HG03354 (cell line): Measurements from ENCODE around the gene IPO11.
"Not testable (repeated sequence)": the region's sequence is repeated elsewhere in the genome, so short reads cannot be mapped to it uniquely, and the experiment has no call there.

Experiments used
- ATAC-seq: cut with Tn5 transposase; IDR thresholded peaks from one replicate; pipeline ENCODE4 v1.9.1; 2021; ENCODE audit warnings: mild to moderate bottlenecking; ENCODE audit not compliant: unreplicated experiment, poor library complexity, severe bottlenecking

Gene IPO11

GRCh38 chr5:62506659-62507460, 94.3 kb downstream of the IPO11 start:
- peak; percentile 65 for ATAC-seq

- not testable (repeated sequence) for ATAC-seq
Observed at GRCh38 chr5:62508760-62509159, 96.2 kb downstream of the IPO11 start.

- ATAC-seq, result no peak
Observed at GRCh38 chr5:62509806-62510205, 97.2 kb downstream of the IPO11 start.

DNA sequence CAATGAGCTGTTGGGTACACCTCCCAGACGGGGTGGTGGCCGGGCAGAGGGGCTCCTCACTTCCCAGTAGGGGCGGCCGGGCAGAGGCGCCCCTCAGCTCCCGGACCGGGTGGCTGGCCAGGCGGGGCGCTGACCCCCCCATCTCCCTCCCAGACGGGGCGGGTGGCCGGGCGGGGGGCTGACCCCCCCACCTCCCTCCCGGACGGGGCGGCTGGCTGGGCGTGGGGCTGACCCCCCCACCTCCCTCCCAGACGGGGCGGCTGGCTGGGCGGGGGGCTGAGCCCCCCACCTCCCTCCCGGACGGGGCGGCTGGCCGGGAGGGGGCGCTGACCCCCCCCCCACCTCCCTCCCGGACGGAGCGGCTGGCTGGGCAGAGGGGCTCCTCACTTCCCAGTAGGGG, 100.5 kb downstream of the IPO11 start:
- not testable (repeated sequence) for ATAC-seq

DNA sequence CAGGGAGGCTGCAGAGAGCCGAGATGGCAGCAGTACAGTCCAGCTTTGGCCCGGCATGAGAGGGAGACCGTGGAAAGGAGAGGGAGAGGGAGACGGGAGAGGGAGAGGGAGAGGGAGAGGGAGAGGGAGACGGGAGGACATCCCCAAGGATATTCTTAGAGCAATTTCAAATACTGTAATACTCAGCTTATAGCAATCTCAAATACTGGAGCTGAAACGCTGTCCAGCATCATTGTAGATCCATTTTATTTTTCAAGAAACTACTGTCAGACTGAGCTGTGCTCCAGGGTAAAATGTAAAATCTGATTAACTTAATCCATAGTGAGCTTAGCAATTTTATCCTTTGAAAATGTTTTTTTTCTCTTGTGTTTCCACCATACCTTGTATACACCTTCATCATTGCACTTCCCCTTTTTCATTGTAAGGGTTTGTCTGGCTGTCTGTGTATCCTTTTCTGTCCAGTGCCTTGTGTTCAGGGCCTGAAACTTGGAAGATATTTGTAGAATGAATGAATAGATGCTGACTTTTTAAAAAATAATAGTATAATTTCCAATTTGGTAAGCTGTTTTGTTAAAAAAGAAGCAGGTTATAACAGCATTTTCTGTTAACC, 102.1 kb downstream of the IPO11 start:
- ATAC-seq, result no peak

DNA sequence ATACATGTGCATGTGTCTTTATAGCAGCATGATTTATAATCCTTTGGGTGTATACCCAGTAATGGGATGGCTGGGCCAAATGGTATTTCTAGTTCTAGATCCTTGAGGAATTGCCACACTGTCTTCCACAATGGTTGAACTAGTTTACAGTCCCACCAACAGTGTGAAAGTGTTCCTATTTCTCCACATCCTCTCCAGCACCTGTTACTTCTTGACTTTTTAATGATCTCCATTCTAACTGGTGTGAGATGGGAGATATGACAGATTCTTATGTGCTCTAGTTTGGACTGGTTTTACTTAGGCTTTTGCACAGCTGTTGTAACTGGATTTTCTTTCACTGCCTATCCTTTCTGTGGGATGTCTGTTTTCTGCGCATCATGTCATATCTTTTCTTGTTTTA, 108.2 kb downstream of the IPO11 start:
- ATAC-seq, result not testable (repeated sequence)

DNA sequence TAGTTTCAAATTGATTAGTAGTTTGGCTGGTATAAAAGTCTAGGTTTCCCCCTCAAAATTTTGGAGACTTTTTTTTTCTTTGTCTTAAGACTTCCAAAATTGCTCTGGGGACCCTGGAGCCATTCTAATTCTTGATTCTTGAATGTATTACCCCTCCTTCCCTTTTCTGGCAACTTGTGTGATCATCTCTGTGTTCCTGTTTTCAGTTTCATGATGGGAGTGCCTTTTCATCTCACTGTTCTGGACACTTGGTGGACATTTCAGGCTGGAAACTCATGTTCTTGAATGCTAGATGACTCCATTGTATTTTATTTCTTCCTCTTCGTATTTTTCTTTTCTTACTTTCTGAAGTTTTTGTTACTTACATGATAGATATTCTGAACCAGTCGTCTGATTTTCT, 108.8 kb downstream of the IPO11 start:
- no peak for ATAC-seq

DNA sequence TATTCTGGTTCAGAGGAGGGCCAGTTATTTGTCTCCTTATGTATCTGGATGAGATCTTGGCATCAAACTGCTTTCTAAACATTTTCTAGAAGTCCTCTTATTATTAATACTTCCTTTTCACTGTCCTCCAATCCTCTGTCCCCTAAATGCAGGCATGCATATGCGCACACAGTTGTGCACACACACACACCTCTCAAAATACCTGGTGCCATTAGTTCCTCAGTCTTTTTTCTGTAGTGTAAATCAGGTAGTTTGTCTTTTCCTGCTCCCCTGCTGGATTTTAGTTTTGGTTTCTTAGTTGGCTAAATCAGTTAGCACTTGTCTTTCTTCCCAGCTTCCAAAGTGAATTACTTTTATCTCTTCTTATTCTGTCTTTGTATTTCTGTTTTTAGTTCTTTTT, 110.2 kb downstream of the IPO11 start:
- no peak for ATAC-seq

- ATAC-seq, result no peak
Observed at GRCh38 chr5:62533597-62533996, 121.0 kb downstream of the IPO11 start.

DNA sequence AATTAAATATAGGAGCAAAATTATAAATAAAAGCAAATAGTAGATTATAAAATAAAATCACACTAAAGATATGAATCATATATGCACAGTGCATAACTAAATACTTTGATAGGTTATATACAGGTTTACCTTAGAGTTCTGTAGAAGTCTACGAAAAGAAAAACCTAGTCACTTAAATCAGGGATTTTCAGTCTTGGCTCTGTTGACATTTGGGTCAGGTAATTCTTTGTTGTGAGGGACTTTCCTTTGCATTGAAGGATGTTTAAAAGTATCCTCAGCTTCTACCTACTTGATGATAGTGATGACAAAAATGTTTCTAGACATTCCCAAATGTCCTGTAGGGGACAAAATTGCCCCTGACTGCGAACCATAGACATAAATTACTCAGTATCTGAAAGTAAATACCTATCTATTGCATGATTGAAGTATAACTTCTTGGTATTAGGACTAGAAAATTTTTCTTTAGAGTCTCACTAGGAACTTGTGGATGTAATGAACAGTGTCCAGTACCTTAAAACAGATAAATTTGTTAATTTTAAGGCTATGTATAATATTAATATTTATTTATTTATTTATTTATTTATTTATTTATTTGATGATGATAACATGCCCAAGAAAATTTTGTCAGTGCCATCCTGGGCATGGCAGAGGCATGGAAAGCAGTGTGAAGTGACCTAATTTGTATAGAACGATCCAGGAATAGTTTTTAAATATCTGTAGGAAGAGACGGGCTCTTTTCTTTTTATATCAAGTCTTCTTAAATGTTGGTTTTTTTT, 122.1 kb downstream of the IPO11 start:
- no peak for ATAC-seq

GRCh38 chr5:62536232-62536631, 123.7 kb downstream of the IPO11 start:
- no peak for ATAC-seq

GRCh38 chr5:62536783-62537182, 124.2 kb downstream of the IPO11 start:
- no peak for ATAC-seq

DNA sequence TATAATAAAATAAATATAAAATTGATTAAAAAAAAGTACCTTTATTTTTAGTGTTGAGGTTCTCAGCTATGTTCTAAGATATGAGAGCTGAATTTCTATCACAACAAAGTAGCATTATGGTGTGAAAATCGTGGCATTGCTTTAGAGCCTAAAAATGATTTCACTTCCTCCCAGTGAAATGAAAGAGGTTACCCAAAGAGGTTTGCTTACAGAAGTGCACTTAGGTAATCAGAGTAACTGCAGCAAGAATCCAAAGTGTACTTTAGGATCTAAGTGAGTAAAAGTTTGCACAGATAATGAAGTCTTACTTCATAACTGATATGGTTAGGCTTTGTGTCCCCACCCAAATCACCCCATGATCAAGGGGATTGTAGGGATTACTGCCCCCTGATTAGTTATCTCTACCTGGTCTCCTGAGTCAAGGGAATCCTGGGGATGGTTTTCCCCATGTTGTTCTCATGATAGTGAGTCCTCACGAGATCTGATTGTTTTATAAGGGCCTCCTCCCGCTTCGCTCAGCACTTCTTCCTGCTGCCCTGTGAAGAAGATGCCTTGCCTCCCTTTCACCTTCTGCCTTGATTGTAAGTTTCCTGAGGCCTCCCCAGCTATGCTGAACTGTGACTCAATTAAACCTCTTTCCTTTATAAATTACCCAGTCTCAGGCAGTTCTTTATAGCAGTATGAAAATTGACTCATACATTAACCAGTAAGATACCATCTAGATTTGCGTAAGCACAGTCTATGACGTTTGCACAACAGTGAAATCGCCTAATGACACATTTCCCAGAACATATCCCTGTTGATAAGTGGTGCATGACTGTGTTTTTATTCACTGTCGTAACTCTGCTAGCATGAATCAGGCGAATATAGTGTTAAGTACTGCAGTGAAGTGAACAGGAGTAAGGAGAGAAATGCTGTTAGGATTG, 125.7 kb downstream of the IPO11 start:
- ATAC-seq, result peak; percentile 49

DNA sequence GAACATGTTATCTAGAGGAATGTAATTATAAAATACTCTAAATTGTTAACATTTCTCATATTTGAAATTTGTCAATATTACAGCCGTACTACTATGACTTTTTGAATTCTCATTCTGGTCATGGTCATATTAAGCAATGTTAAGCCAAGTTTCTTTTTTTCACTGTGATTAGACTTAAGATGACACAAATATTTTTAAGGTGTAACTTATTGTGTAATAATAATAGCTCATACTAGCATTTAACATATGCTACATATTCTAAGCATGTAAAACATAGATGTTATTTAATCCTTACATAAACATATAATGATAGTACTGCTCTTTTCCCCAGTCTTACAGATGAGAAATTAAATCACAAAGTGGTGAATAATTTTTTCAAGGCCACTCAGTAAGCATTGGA, 130.2 kb downstream of the IPO11 start:
- no peak for ATAC-seq

DNA sequence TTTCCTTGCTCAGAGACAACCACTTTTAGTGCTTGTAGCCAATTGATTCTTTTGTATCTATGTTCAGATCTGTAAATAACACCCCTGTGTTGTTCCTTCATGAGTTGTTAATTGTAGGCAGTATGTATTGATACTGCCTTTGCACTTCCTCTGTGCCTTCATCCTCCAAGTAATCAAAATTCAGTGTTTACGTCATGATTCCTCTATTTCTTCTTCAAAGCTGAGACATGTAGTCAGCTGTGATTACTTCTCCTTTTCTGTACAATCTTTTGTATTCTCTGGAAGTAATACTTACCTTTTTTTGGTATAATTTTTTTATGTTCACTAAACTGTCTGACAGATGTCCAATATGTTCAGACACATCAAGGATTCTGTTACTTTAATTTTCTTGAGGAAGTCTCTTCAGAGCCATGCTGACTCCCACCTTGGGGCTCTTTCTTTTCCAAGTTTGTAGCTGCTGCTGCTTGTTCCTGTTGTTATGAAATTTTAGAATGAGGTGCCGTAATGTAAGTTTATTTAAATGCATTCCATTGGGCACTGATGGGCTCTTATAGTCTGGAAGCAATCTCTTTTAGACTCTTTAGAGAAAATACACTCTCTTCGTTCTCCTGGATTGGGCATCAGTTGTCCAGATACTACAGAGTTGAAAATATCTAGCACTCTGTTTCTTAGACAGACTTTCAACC, 135.5 kb downstream of the IPO11 start:
- ATAC-seq, result no peak

- no peak for ATAC-seq
Observed at GRCh38 chr5:62550103-62550502, 137.5 kb downstream of the IPO11 start.

- ATAC-seq, result no peak
Observed at GRCh38 chr5:62555930-62556329, 143.4 kb downstream of the IPO11 start.

DNA sequence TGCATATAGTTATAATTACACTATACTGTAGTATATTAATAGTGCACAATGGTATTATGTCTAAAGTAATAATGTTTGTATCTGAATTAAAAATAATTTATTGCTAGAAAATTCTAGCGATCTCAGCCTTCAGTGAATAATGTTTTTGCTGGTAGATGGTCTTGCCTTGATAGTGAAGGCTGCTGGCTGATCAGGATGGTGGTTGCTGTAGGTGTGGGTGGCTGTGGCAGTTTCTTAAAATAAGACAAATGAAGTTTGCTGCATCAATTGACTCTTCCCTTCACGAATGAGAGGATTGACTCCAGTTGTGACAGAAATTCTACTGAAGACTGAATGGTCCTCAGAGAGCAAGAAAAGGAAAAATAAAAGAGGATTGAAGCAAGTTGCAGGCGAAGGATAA, 146.4 kb downstream of the IPO11 start:
- ATAC-seq, result no peak

DNA sequence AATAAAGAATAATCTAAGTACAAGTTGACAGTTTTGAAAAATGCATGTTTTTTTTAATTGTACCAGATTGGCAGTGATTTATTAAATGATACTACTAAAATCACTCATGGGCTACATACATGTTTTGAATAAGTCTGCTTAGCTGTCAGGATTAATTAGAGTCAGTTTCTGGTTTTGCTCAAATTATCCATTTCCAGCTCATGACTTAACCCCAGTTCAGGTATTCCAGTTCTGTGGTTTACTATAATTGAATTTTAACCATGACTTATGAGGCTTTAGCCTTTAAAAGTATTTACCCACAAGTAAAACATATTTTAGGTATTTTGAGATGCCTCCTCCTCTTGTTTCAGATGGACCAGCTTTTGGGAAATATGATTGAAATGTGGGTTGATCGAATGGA, 148.2 kb downstream of the IPO11 start:
- no peak for ATAC-seq
